HepG2 (cell line): Measurements from ENCODE around the gene NME2. TPM values are rescaled to one million over a fixed set of nuclear protein-coding genes. Genes with fewer than 3 reads are reported as not detected.

Source experiments
- NONO ChIP-seq, 2 experiments: fragments of 450-650 bp in 1 of 2; sonication (generic) in 1 of 2; formaldehyde crosslinking in 1 of 2; IDR thresholded peaks in 1 of 2; conservative IDR thresholded peaks in 1 of 2; 2 replicates each; pipeline versions ENCODE4 v1.6.1 to v1.8.0; 2017 to 2022; ENCODE audit warnings: mild to moderate bottlenecking in 1 of 2, missing genetic modification reagents in 1 of 2, moderate library complexity in 1 of 2
- RBM22 ChIP-seq: fragments of 200-400 bp; formaldehyde crosslinking; optimal IDR thresholded peaks from 2 replicates; pipeline ENCODE3; 2017; ENCODE audit warnings: mild to moderate bottlenecking, low read length, moderate library complexity
- RCOR2 ChIP-seq: IDR thresholded peaks from 2 replicates; pipeline ENCODE4 v1.6.1; 2016; ENCODE audit warnings: missing biosample characterization, missing genetic modification reagents
- REL ChIP-seq: sonication (generic); formaldehyde crosslinking; conservative IDR thresholded peaks from 2 replicates; pipeline ENCODE4 v1.8.0; 2022; ENCODE audit warnings: mild to moderate bottlenecking, missing genetic modification reagents, moderate library complexity
- ZNF282 ChIP-seq: fragments of 450-650 bp; IDR thresholded peaks from 2 replicates; pipeline ENCODE4 v1.6.1; 2018; ENCODE audit not compliant: partially characterized antibody
- ZNF329 ChIP-seq: sonication (generic); formaldehyde crosslinking; IDR thresholded peaks from 2 replicates; pipeline ENCODE4 v1.9.0; 2021; ENCODE audit warnings: low read depth, mild to moderate bottlenecking, missing genetic modification reagents
- ZNF335 ChIP-seq: sonication (generic); formaldehyde crosslinking; IDR thresholded peaks from 2 replicates; pipeline ENCODE4 v1.4.0; 2020; ENCODE audit warnings: missing genetic modification reagents
- ZNF33A ChIP-seq: sonication (generic); formaldehyde crosslinking; IDR thresholded peaks from 2 replicates; pipeline ENCODE4 v1.5.1; 2020; ENCODE audit warnings: missing genetic modification reagents, mild to moderate bottlenecking, moderate library complexity, borderline replicate concordance
- ZNF563 ChIP-seq: sonication (generic); formaldehyde crosslinking; IDR thresholded peaks from 2 replicates; pipeline ENCODE4 v1.8.0; 2022; ENCODE audit warnings: mild to moderate bottlenecking, moderate library complexity, missing genetic modification reagents
- ZNF614 ChIP-seq: IDR thresholded peaks from 2 replicates; pipeline ENCODE4 v1.6.1; 2018; ENCODE audit warnings: missing biosample characterization, missing genetic modification reagents, inconsistent platforms, borderline replicate concordance
- polyA plus RNA-seq, 8 experiments: library from polyadenylated mRNA; depleted of rRNA in 3 of 8; stranded (reverse) in 7 of 8; unstranded in 1 of 8; fragments of >200 nt; fragmentation: Illumina TruSeq in 4 of 8; extraction: Trizol in 4 of 8; gene quantifications; 2 replicates each; pipeline versions ENCODE4 v1.2.1 to v1.2.3, GENCODE V29; 2011 to 2016; ENCODE audit warnings: low read depth in 4 of 8, missing spikeins in 1 of 8, mixed read lengths in 1 of 8; ENCODE audit not compliant: insufficient read depth in 1 of 8
- total RNA-seq, 5 experiments: library from RNA; depleted of rRNA; stranded (reverse); fragments of >200 nt; fragmentation: Illumina TruSeq; extraction: Trizol; gene quantifications; 2 replicates each; pipeline ENCODE4 v1.2.3, GENCODE V29; 2016; ENCODE audit warnings: low read depth in 1 of 5
- TF ChIP-seq, protein P1 (sequence below): sonication (generic); formaldehyde crosslinking; IDR thresholded peaks from 2 replicates; pipeline ENCODE4 v1.4.0; 2020; ENCODE audit warnings: mild to moderate bottlenecking, missing genetic modification reagents
- TF ChIP-seq, protein P2 (sequence below): sonication (generic); formaldehyde crosslinking; IDR thresholded peaks from 2 replicates; pipeline ENCODE4 v1.4.0; 2020; ENCODE audit warnings: missing genetic modification reagents
- TF ChIP-seq, protein P3 (sequence below): sonication (generic); formaldehyde crosslinking; IDR thresholded peaks from 2 replicates; pipeline ENCODE4 v1.4.0; 2020; ENCODE audit warnings: missing genetic modification reagents, borderline replicate concordance
- TF ChIP-seq, protein P4 (sequence below): IDR thresholded peaks from 2 replicates; pipeline ENCODE4 v1.6.1; 2016; ENCODE audit warnings: missing biosample characterization, missing genetic modification reagents, low read depth

NME2 gene
- total and polyA plus RNA-seq, 2 of the 13 experiments (the other 11 are each of a cell fraction or from before 2014, with no cell fraction given): 790 to 1,213 TPM

DNA sequence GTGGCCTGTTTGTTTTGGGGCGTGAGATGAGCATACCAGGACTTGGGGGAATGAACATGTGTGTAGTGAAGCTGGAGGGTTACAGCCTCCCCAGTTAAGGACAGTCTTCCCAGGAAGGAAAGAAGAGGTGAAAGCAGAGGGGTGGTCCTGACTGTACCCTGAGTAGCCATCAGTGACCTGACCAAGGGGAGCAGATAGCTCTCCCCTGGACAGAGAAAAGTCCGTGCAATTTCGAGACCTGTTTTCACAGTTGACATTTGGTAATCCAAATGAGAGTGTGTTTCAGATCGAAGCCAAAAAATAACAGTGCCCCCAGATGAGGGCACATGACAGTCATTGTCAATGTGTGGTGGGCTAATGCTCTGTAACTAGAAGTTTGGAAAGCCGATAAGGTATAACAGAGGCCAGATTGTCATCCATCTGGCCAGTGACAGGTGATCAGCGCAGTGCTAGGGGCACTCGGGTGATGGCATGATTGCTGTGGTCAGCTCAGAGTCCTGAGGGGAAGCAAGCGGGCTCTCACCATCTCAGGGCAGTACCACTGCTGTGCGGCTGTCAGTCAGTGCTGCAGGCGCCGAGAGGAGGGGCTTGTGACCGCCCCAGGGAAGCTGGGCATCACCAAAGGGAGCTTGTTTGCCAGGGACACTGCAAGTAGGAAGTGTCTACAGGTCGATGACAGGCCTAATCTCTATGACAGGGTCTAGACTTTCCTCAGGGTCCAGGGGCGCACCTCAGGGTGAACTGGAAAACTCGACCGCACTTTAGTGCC, 1.1 kb upstream of the NME2 start (continued):
- no peak for TF ChIP-seq ZNF614 (CRISPR knock-in tag)
- TF ChIP-seq ZNF335: no peak
- TF ChIP-seq ZNF329 (CRISPR knock-in tag): no peak
- TF ChIP-seq ZNF282: no peak
- TF ChIP-seq RCOR2: no peak
- 0 out of 2 replicates have a peak, but pooled peaks have one; percentile 16 for TF ChIP-seq REL (CRISPR knock-in tag)
- no peak for TF ChIP-seq ZNF33A
- TF ChIP-seq, protein P1, sequence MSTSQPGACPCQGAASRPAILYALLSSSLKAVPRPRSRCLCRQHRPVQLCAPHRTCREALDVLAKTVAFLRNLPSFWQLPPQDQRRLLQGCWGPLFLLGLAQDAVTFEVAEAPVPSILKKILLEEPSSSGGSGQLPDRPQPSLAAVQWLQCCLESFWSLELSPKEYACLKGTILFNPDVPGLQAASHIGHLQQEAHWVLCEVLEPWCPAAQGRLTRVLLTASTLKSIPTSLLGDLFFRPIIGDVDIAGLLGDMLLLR: 0 out of 2 replicates have a peak, but pooled peaks have one; percentile 20
- TF ChIP-seq ZNF563 (CRISPR knock-in tag): no peak
- TF ChIP-seq, protein P2, sequence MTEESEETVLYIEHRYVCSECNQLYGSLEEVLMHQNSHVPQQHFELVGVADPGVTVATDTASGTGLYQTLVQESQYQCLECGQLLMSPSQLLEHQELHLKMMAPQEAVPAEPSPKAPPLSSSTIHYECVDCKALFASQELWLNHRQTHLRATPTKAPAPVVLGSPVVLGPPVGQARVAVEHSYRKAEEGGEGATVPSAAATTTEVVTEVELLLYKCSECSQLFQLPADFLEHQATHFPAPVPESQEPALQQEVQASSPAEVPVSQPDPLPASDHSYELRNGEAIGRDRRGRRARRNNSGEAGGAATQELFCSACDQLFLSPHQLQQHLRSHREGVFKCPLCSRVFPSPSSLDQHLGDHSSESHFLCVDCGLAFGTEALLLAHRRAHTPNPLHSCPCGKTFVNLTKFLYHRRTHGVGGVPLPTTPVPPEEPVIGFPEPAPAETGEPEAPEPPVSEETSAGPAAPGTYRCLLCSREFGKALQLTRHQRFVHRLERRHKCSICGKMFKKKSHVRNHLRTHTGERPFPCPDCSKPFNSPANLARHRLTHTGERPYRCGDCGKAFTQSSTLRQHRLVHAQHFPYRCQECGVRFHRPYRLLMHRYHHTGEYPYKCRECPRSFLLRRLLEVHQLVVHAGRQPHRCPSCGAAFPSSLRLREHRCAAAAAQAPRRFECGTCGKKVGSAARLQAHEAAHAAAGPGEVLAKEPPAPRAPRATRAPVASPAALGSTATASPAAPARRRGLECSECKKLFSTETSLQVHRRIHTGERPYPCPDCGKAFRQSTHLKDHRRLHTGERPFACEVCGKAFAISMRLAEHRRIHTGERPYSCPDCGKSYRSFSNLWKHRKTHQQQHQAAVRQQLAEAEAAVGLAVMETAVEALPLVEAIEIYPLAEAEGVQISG: no peak
- TF ChIP-seq, protein P3, sequence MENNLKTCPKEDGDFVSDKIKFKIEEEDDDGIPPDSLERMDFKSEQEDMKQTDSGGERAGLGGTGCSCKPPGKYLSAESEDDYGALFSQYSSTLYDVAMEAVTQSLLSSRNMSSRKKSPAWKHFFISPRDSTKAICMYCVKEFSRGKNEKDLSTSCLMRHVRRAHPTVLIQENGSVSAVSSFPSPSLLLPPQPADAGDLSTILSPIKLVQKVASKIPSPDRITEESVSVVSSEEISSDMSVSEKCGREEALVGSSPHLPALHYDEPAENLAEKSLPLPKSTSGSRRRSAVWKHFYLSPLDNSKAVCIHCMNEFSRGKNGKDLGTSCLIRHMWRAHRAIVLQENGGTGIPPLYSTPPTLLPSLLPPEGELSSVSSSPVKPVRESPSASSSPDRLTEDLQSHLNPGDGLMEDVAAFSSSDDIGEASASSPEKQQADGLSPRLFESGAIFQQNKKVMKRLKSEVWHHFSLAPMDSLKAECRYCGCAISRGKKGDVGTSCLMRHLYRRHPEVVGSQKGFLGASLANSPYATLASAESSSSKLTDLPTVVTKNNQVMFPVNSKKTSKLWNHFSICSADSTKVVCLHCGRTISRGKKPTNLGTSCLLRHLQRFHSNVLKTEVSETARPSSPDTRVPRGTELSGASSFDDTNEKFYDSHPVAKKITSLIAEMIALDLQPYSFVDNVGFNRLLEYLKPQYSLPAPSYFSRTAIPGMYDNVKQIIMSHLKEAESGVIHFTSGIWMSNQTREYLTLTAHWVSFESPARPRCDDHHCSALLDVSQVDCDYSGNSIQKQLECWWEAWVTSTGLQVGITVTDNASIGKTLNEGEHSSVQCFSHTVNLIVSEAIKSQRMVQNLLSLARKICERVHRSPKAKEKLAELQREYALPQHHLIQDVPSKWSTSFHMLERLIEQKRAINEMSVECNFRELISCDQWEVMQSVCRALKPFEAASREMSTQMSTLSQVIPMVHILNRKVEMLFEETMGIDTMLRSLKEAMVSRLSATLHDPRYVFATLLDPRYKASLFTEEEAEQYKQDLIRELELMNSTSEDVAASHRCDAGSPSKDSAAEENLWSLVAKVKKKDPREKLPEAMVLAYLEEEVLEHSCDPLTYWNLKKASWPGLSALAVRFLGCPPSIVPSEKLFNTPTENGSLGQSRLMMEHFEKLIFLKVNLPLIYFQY: no peak
- TF ChIP-seq, protein P4, sequence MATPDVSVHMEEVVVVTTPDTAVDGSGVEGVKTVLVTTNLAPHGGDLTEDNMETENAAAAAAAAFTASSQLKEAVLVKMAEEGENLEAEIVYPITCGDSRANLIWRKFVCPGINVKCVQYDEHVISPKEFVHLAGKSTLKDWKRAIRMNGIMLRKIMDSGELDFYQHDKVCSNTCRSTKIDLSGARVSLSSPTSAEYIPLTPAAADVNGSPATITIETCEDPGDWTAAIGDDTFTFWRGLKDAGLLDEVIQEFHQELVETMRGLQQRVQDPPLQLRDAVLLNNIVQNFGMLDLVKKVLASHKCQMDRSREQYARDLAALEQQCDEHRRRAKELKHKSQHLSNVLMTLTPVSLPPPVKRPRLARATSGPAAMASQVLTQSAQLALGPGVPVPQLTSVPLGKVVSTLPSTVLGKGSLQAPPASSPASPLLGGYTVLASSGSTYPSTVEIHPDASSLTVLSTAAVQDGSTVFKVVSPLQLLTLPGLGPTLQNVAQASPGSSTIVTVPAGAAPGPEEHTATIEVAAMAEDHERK (CRISPR knock-in tag): no peak
- peak; percentile 48 for TF ChIP-seq RBM22
- no peak for TF ChIP-seq NONO (IDR thresholded peaks at IDR 0.05)
- TF ChIP-seq NONO (CRISPR knock-in tag; conservative IDR thresholded peaks at IDR 0.05): 0 out of 2 replicates have a peak, but pooled peaks have one; percentile 9
